NCI-H2081 (cell line): ENCODE data around the gene NHSL1.

ENCODE experiments used
- DNase-seq, 2 experiments: peaks; one replicate each; lab custom pipeline; 2025; lab: John Stamatoyannopoulos, UW

The NHSL1 gene

GRCh38 chr6:138522611-138523010 is 23.3 kb upstream of the NHSL1 start:
- no peak for DNase-seq

- DNase-seq, result no peak
Measured at GRCh38 chr6:138521790-138522189, 22.5 kb upstream of the NHSL1 start.

- DNase-seq, result no peak
Measured at GRCh38 chr6:138520463-138520862, 21.2 kb upstream of the NHSL1 start.

- no peak for DNase-seq
Measured at GRCh38 chr6:138518054-138518453, 18.8 kb upstream of the NHSL1 start.

- no peak for DNase-seq
Measured at GRCh38 chr6:138517635-138518034, 18.3 kb upstream of the NHSL1 start.

- DNase-seq, result no peak
Measured at GRCh38 chr6:138515657-138516248, 16.5 kb upstream of the NHSL1 start.

GRCh38 chr6:138514860-138515540 is 15.7 kb upstream of the NHSL1 start:
- no peak for DNase-seq

GRCh38 chr6:138512609-138513008 is 13.3 kb upstream of the NHSL1 start:
- DNase-seq, result no peak

- DNase-seq, result peak in 1 of 2 experiments; percentile 18
Measured at GRCh38 chr6:138510093-138510492, 10.8 kb upstream of the NHSL1 start.

GRCh38 chr6:138509371-138509770 is 10.1 kb upstream of the NHSL1 start:
- DNase-seq, result peak; percentile 10 to 47

GRCh38 chr6:138508676-138508988 is 9.3 kb upstream of the NHSL1 start:
- no peak for DNase-seq

- DNase-seq, result no peak
Measured at GRCh38 chr6:138507977-138508675, 8.8 kb upstream of the NHSL1 start.

- no peak for DNase-seq
Measured at GRCh38 chr6:138504764-138505689, 5.7 kb upstream of the NHSL1 start.

- no peak for DNase-seq
Measured at GRCh38 chr6:138503881-138504680, 4.8 kb upstream of the NHSL1 start.

- no peak for DNase-seq
Measured at GRCh38 chr6:138502546-138502945, 3.3 kb upstream of the NHSL1 start.

- DNase-seq, result no peak
Measured at GRCh38 chr6:138500867-138501446, 1.7 kb upstream of the NHSL1 start.

- no peak for DNase-seq
Measured at GRCh38 chr6:138500045-138500665, 861 bp upstream of the NHSL1 start.

GRCh38 chr6:138498629-138499302 is 528 bp downstream of the NHSL1 start:
- DNase-seq, result no peak

- DNase-seq, result no peak
Measured at GRCh38 chr6:138497286-138497685, 2.0 kb downstream of the NHSL1 start.

- no peak for DNase-seq
Measured at GRCh38 chr6:138494312-138494711, 5.0 kb downstream of the NHSL1 start.
